T47D (cell line): ENCODE data around the gene XPO1.

Source experiments
- DNase-seq, 2 experiments: peaks; one replicate each; pipeline versions ENCODE4 v3.0.0 to v3.0.0-alpha.2; 2011 to 2012; ENCODE audit warnings: low read depth in 1 of 2, low spot score in 1 of 2
- JUND ChIP-seq: IDR thresholded peaks from 2 replicates; pipeline ENCODE4 v1.6.1; 2012; ENCODE audit warnings: low read depth
- in situ Hi-C: cut with HindIII; loops from 2 replicates; pipeline ENCODE4 v1.10.0; 2016; ENCODE audit warnings: low sequenced_read_pairs, low pct_unique_long_range_greater_than_20kb

The XPO1 gene

DNA sequence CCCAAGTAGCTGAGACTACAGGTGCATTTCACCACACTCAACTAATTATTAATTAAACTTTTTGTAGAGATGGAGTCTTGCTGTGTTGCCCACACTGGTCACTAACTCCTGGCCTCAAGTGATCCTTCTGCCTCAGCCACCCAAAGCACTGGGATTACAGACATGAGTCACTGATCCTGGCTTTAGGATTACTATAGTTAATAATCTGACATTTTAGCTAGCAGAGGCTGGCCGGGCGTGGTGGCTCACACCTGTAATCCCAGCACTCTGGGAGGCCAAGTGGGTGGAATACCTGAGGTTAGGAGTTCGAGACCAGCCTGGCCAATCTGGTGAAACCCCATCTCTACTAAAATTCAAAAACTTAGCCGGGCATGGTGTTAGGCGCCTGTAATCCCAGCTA lies 106.8 kb downstream of the XPO1 start:
- TF ChIP-seq JUND = no peak
- in situ Hi-C loops = no loop called here
- no peak for DNase-seq
